OCI-LY1 (cell line): ENCODE results near the gene RNF166.

ENCODE experiments used
- EZH2 ChIP-seq: fragments of 200-600 bp; sonication (generic), shearing (Covaris generic); IDR thresholded peaks from 2 replicates; pipeline ENCODE4 v1.8.0; 2017; ENCODE audit warnings: borderline replicate concordance, mixed run types, mild to moderate bottlenecking, antibody characterized with exemption, low read length, moderate library complexity, mixed read lengths
- TF ChIP-seq, protein P1 (sequence below): fragments of 200-600 bp; sonication (generic), shearing (Covaris generic); IDR thresholded peaks from 2 replicates; pipeline ENCODE4 v1.5.1; 2017; ENCODE audit warnings: mild to moderate bottlenecking, antibody characterized with exemption, low read length, moderate library complexity, mixed read lengths

DNA sequence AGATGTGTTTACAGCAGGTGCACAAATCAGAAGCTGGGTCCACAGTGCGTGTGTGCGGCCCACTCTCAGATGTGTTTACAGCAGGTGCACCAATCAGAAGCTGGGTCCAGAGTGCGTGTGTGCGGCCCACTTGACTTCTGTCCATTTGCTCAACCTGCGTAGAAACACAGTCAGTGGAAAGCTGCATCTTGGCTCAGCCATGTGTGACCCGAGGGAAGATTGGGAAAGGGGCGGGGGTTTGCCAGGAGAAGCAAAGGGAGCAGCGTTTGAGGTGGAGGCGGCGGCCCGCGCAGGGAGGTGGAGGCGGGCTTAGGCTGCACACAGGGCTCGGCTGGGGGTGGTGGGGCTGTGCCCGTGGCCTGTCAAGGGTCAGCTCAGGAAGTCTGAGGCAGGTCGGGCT lies 4.3 kb upstream of the RNF166 start:
- TF ChIP-seq, protein P1, sequence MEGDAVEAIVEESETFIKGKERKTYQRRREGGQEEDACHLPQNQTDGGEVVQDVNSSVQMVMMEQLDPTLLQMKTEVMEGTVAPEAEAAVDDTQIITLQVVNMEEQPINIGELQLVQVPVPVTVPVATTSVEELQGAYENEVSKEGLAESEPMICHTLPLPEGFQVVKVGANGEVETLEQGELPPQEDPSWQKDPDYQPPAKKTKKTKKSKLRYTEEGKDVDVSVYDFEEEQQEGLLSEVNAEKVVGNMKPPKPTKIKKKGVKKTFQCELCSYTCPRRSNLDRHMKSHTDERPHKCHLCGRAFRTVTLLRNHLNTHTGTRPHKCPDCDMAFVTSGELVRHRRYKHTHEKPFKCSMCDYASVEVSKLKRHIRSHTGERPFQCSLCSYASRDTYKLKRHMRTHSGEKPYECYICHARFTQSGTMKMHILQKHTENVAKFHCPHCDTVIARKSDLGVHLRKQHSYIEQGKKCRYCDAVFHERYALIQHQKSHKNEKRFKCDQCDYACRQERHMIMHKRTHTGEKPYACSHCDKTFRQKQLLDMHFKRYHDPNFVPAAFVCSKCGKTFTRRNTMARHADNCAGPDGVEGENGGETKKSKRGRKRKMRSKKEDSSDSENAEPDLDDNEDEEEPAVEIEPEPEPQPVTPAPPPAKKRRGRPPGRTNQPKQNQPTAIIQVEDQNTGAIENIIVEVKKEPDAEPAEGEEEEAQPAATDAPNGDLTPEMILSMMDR: no peak
- TF ChIP-seq EZH2: no peak
